OCI-LY3 (cell line): ENCODE data around the gene B3GNT2.

Source experiments
- H2AFZ ChIP-seq: fragments of 200-600, 300-600 bp; shearing (Covaris generic); 2 replicates; pipeline ENCODE4 v1.6.0; 2014; ENCODE audit warnings: antibody characterized with exemption, low read depth, low read length
- H3K27ac ChIP-seq: fragments of 200-600, 300-600 bp; sonication (generic); 2 replicates; pipeline ENCODE4 v1.5.1; 2014; ENCODE audit warnings: mild to moderate bottlenecking, low read length, moderate library complexity, mixed read lengths
- H3K27me3 ChIP-seq: fragments of 200-600, 300-600 bp; sonication (generic); 2 replicates; pipeline ENCODE4 v1.6.1; 2014; ENCODE audit warnings: low read depth, low read length, mixed read lengths
- H3K36me3 ChIP-seq: fragments of 200-600, 300-600 bp; sonication (generic); replicated peaks from 2 replicates; pipeline ENCODE3; 2014; ENCODE audit warnings: low read depth, low read length, mixed read lengths
- H3K4me1 ChIP-seq: fragments of 300-600, 200-600 bp; sonication (generic); 2 replicates; pipeline ENCODE4 v1.6.1; 2014; ENCODE audit warnings: low read length, mixed read lengths
- H3K4me2 ChIP-seq: fragments of 200-600, 300-600 bp; sonication (generic); 2 replicates; pipeline ENCODE4 v1.6.1; 2014; ENCODE audit warnings: low read length, mixed read lengths
- H3K4me3 ChIP-seq: fragments of 300-600, 200-600 bp; sonication (generic); 2 replicates; pipeline ENCODE4 v1.5.1; 2014; ENCODE audit warnings: antibody characterized with exemption, mild to moderate bottlenecking, low read length, moderate library complexity
- H3K79me2 ChIP-seq: fragments of 300-600, 200-600 bp; shearing (Covaris generic); 2 replicates; pipeline ENCODE4 v1.6.1; 2014; ENCODE audit warnings: mild to moderate bottlenecking, low read length, mixed read lengths
- H3K9ac ChIP-seq: fragments of 300-600, 200-600 bp; shearing (Covaris generic); 2 replicates; pipeline ENCODE4 v1.6.0; 2014; ENCODE audit warnings: mild to moderate bottlenecking, low read length, moderate library complexity
- H3K9me3 ChIP-seq: fragments of 200-600, 300-600 bp; shearing (Covaris generic); 2 replicates; pipeline ENCODE4 v1.6.1; 2014; ENCODE audit warnings: low read length, mixed read lengths; ENCODE audit not compliant: insufficient read depth
- H4K20me1 ChIP-seq: fragments of 200-600, 300-600 bp; sonication (generic); 2 replicates; pipeline ENCODE4 v1.6.1; 2016; ENCODE audit warnings: low read length, mixed read lengths; ENCODE audit not compliant: insufficient read depth
- EZH2phosphoT487 ChIP-seq: fragments of 200-600 bp; shearing (Covaris generic); IDR thresholded peaks from 2 replicates; pipeline ENCODE4 v1.6.1; 2018; ENCODE audit warnings: antibody characterized with exemption, mixed run types, low read depth
- TF ChIP-seq, protein P1 (sequence below): fragments of 200-600, 300-600 bp; sonication (generic); IDR thresholded peaks from 2 replicates; pipeline ENCODE4 v1.5.1; 2014; ENCODE audit warnings: antibody characterized with exemption, low read length, low read depth

B3GNT2 gene

DNA sequence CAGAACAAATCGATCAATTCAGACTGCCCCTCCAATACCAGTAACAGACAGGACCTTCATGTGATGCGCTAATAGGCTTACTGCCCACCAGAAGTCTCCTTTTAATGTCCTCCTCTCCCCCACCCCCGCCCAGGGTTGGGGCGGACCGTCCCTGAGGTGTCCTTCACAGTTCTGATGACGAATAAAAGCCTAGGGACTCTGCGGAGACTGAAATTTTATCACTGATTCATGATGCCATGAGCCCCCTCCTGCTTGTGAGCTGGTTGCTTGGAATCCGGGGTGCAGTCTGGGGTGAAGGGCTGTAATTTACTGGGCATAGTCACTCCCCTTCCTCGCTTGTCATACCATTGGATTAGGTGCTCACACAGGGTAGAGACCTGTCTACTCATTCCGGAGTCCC, 42.3 kb downstream of the B3GNT2 start:
- Histone ChIP-seq H4K20me1 (no peaks in the 10 kb centered on the region), H3K4me1 (no peaks in the 10 kb centered on the region), H2AFZ (no peak overlapping the region), H3K27me3 (no peaks in the 10 kb centered on the region), H3K79me2 (no peaks in the 10 kb centered on the region), H3K4me3 (no peak overlapping the region), H3K9ac (no peak overlapping the region), H3K36me3 (no peaks in the 10 kb centered on the region), H3K4me2 (no peak overlapping the region), H3K27ac (no peak overlapping the region), H3K9me3 (no peaks in the 10 kb centered on the region)
- TF ChIP-seq, protein P1, sequence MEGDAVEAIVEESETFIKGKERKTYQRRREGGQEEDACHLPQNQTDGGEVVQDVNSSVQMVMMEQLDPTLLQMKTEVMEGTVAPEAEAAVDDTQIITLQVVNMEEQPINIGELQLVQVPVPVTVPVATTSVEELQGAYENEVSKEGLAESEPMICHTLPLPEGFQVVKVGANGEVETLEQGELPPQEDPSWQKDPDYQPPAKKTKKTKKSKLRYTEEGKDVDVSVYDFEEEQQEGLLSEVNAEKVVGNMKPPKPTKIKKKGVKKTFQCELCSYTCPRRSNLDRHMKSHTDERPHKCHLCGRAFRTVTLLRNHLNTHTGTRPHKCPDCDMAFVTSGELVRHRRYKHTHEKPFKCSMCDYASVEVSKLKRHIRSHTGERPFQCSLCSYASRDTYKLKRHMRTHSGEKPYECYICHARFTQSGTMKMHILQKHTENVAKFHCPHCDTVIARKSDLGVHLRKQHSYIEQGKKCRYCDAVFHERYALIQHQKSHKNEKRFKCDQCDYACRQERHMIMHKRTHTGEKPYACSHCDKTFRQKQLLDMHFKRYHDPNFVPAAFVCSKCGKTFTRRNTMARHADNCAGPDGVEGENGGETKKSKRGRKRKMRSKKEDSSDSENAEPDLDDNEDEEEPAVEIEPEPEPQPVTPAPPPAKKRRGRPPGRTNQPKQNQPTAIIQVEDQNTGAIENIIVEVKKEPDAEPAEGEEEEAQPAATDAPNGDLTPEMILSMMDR = no peak
- no peak for TF ChIP-seq EZH2phosphoT487

DNA sequence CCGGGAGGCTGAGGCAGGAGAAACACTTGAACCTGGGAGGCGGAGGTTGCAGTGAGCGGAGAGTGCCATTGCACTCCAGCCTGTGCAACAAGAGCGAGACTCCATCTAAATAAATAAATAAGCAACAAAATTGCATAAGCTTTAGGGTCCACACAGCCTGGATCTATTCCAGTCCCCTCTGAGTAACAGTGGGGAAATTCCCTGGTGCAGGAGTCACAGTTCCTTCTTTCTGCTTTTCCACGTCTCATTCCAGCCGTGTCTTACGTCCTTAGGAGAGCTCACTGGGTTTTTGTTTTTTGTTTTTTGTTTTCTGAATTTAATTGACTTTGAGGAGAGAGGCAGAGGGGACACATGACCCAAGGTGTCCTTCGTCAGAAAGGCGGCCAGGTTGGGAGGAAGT, 44.6 kb downstream of the B3GNT2 start:
- H3K4me1 ChIP-seq = no peaks in the 10 kb centered on the region
- H3K9me3 ChIP-seq = no peaks in the 10 kb centered on the region
- no peak overlapping the region for H3K4me2 ChIP-seq
- H3K9ac ChIP-seq = no peak overlapping the region
- no peaks in the 10 kb centered on the region for H3K36me3 ChIP-seq
- H3K79me2 ChIP-seq = no peaks in the 10 kb centered on the region
- H3K27ac ChIP-seq = no peak overlapping the region
- H3K4me3 ChIP-seq = no peak overlapping the region
- no peaks in the 10 kb centered on the region for H3K27me3 ChIP-seq
- no peak overlapping the region for H2AFZ ChIP-seq
- TF ChIP-seq EZH2phosphoT487 = no peak
- TF ChIP-seq, protein P1 = no peak
- H4K20me1 ChIP-seq = no peaks in the 10 kb centered on the region

DNA sequence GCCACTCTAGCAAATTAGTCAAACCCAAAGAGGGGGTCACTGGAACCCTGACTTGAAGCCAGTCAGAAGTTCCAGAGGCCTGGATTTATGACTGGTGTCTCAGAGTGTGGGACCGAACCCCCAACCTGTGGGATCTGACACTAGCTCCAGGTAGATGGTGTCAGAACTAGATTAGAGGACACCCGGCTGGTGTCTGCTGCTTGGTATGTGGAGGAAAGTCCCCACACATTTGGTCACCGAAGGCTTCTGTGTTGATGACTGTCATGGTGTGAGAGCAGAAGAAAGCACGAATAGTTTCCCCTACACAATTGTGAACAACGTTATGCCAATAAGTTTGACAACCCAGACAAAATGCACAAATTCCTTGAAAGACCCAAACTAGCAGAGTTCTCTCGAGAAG, 48.1 kb downstream of the B3GNT2 start:
- Histone ChIP-seq H3K27ac (no peak overlapping the region), H3K36me3 (no peaks in the 10 kb centered on the region), H3K9ac (no peak overlapping the region), H3K9me3 (no peaks in the 10 kb centered on the region), H3K4me2 (no peak overlapping the region), H3K27me3 (no peaks in the 10 kb centered on the region), H4K20me1 (no peaks in the 10 kb centered on the region), H3K4me3 (no peak overlapping the region), H3K79me2 (no peaks in the 10 kb centered on the region), H2AFZ (no peak overlapping the region), H3K4me1 (no peaks in the 10 kb centered on the region)
- TF ChIP-seq EZH2phosphoT487 = no peak

DNA sequence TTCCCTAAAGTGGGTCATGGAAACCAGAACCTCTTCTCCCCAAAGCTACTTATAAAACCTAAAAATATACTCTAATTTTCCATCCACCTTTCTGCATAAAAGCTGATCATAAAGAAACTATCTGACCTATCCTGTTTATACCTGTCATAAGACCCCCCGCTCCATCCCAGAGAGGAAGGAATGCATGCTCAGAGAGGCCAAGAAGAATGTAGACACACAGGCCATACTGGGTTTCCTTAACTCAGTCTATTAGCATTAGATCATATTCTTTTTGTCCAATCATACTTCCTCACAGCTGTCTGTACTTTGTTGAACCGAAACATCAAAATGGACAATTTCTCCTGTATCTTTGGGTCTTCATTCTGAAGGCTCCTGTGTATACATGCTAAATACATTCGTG, 52.3 kb downstream of the B3GNT2 start:
- Histone ChIP-seq H3K9me3 (no peaks in the 10 kb centered on the region), H3K4me2 (no peak overlapping the region), H3K27ac (no peak overlapping the region), H4K20me1 (no peaks in the 10 kb centered on the region), H3K79me2 (no peaks in the 10 kb centered on the region), H3K9ac (no peak overlapping the region), H3K36me3 (no peaks in the 10 kb centered on the region), H3K4me1 (no peaks in the 10 kb centered on the region), H2AFZ (no peak overlapping the region), H3K4me3 (no peak overlapping the region), H3K27me3 (no peaks in the 10 kb centered on the region)
- no peak for TF ChIP-seq EZH2phosphoT487
- TF ChIP-seq, protein P1 = no peak

DNA sequence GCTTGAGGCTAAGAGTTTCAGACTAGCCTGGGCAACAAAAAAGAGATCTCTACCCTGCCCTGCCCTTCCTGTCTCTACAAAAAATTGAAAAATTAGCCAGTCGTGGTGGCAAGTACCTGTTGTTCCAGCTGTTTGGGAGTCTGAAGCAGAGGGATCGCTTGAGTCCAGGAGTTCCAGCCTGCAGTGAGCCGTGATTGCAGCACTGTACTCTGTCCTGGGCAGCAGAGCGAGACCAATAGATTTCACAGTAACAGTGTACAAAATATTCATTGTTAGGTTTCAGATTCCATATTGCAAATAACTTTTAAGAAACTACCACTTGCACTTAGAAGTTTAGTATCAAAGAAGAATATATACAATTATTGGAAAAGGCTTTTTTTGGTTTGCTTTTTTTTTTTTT, 54.3 kb downstream of the B3GNT2 start:
- no peak overlapping the region for H3K9ac ChIP-seq
- H3K4me3 ChIP-seq = no peak overlapping the region
- H3K27ac ChIP-seq = no peak overlapping the region
- H3K4me1 ChIP-seq = no peaks in the 10 kb centered on the region
- no peak overlapping the region for H3K4me2 ChIP-seq
- no peaks in the 10 kb centered on the region for H4K20me1 ChIP-seq
- no peak overlapping the region for H2AFZ ChIP-seq
- H3K79me2 ChIP-seq = no peaks in the 10 kb centered on the region
- no peaks in the 10 kb centered on the region for H3K27me3 ChIP-seq
- no peaks in the 10 kb centered on the region for H3K36me3 ChIP-seq
- H3K9me3 ChIP-seq = no peaks in the 10 kb centered on the region
- no peak for TF ChIP-seq EZH2phosphoT487
- TF ChIP-seq, protein P1 = no peak
